ENCODE data around the gene LYRM1. TPM values are rescaled to one million over a fixed set of nuclear protein-coding genes. Genes with fewer than 3 reads are reported as not detected.

The LYRM1 gene
- total RNA-seq, 1 experiment from 2014 or later: 14.3 TPM

DNA sequence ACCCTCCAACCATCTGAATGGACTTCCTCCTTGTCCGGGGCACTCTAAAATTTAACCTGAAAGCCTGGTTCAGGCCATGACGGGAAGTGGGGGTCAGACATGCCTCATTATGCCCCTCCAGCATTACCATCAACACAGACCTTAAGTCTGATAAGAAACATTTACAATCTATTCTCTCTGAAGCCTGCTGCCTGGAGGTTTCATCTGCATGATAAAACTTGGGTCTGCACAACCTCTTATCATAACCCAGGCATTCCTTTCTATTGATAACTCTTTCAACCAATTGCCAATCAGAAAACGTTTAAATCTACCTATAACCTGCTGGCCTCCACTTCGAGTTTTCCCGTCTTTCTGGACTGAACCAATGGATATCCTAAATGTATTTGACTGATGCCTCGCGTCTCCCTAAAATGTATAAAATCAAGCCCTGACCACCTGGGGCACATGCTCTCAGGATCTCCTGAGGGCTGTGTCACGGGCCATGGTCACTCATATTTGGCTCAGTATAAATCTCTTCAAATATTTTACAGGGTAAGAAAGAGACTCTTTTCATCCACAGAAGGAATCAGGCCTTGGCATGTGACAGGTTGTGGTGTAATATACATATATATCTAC is 45.6 kb downstream of the LYRM1 start:
- intact Hi-C loops (cut with micrococcal nuclease; ENCODE audit: unreplicated experiment): loop anchor here (10.0 kb wide), 1 partner anchor 91 kb away; no protein-coding TSS in a partner anchor
- TF ChIP-seq, protein P1, sequence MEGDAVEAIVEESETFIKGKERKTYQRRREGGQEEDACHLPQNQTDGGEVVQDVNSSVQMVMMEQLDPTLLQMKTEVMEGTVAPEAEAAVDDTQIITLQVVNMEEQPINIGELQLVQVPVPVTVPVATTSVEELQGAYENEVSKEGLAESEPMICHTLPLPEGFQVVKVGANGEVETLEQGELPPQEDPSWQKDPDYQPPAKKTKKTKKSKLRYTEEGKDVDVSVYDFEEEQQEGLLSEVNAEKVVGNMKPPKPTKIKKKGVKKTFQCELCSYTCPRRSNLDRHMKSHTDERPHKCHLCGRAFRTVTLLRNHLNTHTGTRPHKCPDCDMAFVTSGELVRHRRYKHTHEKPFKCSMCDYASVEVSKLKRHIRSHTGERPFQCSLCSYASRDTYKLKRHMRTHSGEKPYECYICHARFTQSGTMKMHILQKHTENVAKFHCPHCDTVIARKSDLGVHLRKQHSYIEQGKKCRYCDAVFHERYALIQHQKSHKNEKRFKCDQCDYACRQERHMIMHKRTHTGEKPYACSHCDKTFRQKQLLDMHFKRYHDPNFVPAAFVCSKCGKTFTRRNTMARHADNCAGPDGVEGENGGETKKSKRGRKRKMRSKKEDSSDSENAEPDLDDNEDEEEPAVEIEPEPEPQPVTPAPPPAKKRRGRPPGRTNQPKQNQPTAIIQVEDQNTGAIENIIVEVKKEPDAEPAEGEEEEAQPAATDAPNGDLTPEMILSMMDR (conservative IDR thresholded peaks at IDR 0.05; ENCODE audit: low read depth, low read length): no peak
- no peak for TF ChIP-seq EZH2 (IDR thresholded peaks at IDR 0.05; ENCODE audit: borderline replicate concordance, low read depth, low read length, poor library complexity, severe bottlenecking)
- no peaks in the 10 kb centered on the region for H3K27me3 ChIP-seq (replicated peaks; ENCODE audit: insufficient read depth, low read depth, low read length, poor library complexity)
- POLR2A ChIA-PET (ENCODE audit: low non-redundant PET): no interaction called here
- no peaks in the 10 kb centered on the region for H3K9me3 ChIP-seq (ENCODE audit: low read depth, low read length, poor library complexity, severe bottlenecking)
- DNase-seq (ENCODE audit: low spot score): no peak
- H3K4me1 ChIP-seq (ENCODE audit: insufficient read depth, low read length, poor library complexity, severe bottlenecking): no peaks in the 10 kb centered on the region
- H3K36me3 ChIP-seq (ENCODE audit: insufficient read depth, low read length, poor library complexity, severe bottlenecking): no peaks in the 10 kb centered on the region
- no TSS peak for BruUV-seq (replicated peaks)
- CTCF ChIA-PET: no interaction called here
- no peak overlapping the region for H3K27ac ChIP-seq (ENCODE audit: low read depth, low read length, poor library complexity, severe bottlenecking)
- no peak overlapping the region for H3K4me3 ChIP-seq (ENCODE audit: low read depth, low read length, poor library complexity, severe bottlenecking)

DNA sequence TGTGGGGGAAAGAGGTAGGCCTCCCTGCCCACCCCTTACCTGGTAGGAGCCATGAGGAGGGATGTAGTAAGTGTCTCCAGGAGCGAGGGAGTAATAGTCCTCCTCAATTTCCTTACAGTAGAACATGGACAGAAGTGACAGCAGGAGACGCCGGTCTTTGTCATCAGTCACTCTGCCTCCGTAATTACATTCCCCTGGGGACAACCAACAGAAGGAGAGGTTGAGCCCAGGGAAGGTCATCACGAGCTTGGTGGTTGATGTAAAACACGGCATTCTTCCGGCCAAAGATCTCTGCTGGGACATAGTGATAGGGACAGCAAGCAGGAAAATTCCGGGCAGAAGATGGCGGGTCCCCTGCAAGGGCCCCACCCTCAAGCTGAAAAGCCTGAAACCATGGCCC is 47.9 kb downstream of the LYRM1 start:
- intact Hi-C loops (cut with micrococcal nuclease; ENCODE audit: unreplicated experiment): loop anchor here (10.0 kb wide), 1 partner anchor 94 kb away; no protein-coding TSS in a partner anchor
- no peak for DNase-seq (ENCODE audit: low spot score)
- Histone ChIP-seq H3K27me3 (replicated peaks; ENCODE audit: insufficient read depth, low read depth, low read length, poor library complexity) (no peaks in the 10 kb centered on the region), H3K36me3 (ENCODE audit: insufficient read depth, low read length, poor library complexity, severe bottlenecking) (no peaks in the 10 kb centered on the region), H3K4me3 (ENCODE audit: low read depth, low read length, poor library complexity, severe bottlenecking) (no peak overlapping the region), H3K27ac (ENCODE audit: low read depth, low read length, poor library complexity, severe bottlenecking) (no peak overlapping the region), H3K9me3 (ENCODE audit: low read depth, low read length, poor library complexity, severe bottlenecking) (no peaks in the 10 kb centered on the region), H3K4me1 (ENCODE audit: insufficient read depth, low read length, poor library complexity, severe bottlenecking) (no peaks in the 10 kb centered on the region)
- no TSS peak for BruUV-seq (replicated peaks)
- TF ChIP-seq, protein P1 (conservative IDR thresholded peaks at IDR 0.05; ENCODE audit: low read depth, low read length): no peak
- TF ChIP-seq EZH2 (IDR thresholded peaks at IDR 0.05; ENCODE audit: borderline replicate concordance, low read depth, low read length, poor library complexity, severe bottlenecking): no peak
- ChIA-PET POLR2A (ENCODE audit: low non-redundant PET) (no interaction called here), CTCF (no interaction called here)

DNA sequence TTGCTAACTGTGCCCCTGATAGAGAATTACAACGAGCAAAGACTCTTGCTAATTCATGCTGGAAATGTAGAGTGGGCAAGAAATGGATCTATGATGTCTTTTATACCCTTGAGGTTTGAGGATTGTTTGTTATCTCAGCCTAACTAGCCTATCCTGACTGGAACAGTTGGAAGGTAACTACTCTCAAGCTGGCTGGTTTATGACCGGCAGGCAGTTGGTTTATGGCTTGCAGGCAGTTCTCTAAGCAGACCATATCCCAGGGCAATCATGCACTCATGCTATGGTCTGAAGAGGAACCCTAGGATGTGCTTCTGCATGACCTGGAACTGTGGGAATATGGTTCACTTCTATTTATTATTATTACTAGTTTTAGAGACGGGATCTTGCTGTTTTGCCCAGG is 49.1 kb downstream of the LYRM1 start:
- intact Hi-C loops (cut with micrococcal nuclease; ENCODE audit: unreplicated experiment): loop anchor here (10.0 kb wide), 1 partner anchor 95 kb away; no protein-coding TSS in a partner anchor
- Histone ChIP-seq H3K27ac (ENCODE audit: low read depth, low read length, poor library complexity, severe bottlenecking) (no peak overlapping the region), H3K36me3 (ENCODE audit: insufficient read depth, low read length, poor library complexity, severe bottlenecking) (no peaks in the 10 kb centered on the region), H3K4me1 (ENCODE audit: insufficient read depth, low read length, poor library complexity, severe bottlenecking) (no peaks in the 10 kb centered on the region), H3K27me3 (replicated peaks; ENCODE audit: insufficient read depth, low read depth, low read length, poor library complexity) (no peaks in the 10 kb centered on the region), H3K9me3 (ENCODE audit: low read depth, low read length, poor library complexity, severe bottlenecking) (no peaks in the 10 kb centered on the region), H3K4me3 (ENCODE audit: low read depth, low read length, poor library complexity, severe bottlenecking) (no peak overlapping the region)
- BruUV-seq (replicated peaks): no TSS peak
- ChIA-PET POLR2A (ENCODE audit: low non-redundant PET) (no interaction called here), CTCF (no interaction called here)
- TF ChIP-seq, protein P1 (conservative IDR thresholded peaks at IDR 0.05; ENCODE audit: low read depth, low read length): no peak
- TF ChIP-seq EZH2 (IDR thresholded peaks at IDR 0.05; ENCODE audit: borderline replicate concordance, low read depth, low read length, poor library complexity, severe bottlenecking): no peak
- no peak for DNase-seq (ENCODE audit: low spot score)
